ENCODE measurements around the gene PGBD1.

DNA sequence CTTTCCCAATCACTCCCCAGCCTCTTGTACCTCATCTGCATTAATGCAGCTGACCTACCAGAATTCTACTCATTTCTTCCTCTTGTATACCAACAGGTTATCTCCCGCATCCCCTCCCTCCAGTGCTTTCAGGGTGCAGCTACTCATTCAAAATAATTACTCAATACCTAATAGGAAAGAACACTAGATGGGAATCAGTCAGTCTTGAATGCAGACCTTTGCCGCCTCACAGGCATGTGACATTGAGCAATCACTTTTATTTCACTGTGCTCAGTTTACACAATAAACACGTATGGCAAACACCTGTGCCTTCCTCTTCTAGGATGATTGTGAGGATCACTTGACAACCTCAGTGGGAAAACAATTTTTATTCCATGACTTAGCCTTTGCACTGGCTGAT is 41.3 kb downstream of the PGBD1 start:
- TF ChIP-seq, protein P1, sequence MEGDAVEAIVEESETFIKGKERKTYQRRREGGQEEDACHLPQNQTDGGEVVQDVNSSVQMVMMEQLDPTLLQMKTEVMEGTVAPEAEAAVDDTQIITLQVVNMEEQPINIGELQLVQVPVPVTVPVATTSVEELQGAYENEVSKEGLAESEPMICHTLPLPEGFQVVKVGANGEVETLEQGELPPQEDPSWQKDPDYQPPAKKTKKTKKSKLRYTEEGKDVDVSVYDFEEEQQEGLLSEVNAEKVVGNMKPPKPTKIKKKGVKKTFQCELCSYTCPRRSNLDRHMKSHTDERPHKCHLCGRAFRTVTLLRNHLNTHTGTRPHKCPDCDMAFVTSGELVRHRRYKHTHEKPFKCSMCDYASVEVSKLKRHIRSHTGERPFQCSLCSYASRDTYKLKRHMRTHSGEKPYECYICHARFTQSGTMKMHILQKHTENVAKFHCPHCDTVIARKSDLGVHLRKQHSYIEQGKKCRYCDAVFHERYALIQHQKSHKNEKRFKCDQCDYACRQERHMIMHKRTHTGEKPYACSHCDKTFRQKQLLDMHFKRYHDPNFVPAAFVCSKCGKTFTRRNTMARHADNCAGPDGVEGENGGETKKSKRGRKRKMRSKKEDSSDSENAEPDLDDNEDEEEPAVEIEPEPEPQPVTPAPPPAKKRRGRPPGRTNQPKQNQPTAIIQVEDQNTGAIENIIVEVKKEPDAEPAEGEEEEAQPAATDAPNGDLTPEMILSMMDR (conservative IDR thresholded peaks at IDR 0.05) = no peak
- TF ChIP-seq ZFX (IDR thresholded peaks at IDR 0.05) = no peak
